ENCODE measurements around the gene MCM6. TPM values are rescaled to one million over a fixed set of nuclear protein-coding genes. Genes with fewer than 3 reads are reported as not detected.

MCM6 gene
- total RNA-seq, 1 experiment from 2014 or later, result 13.5 TPM

- TF ChIP-seq CTCF (IDR thresholded peaks at IDR 0.05; ENCODE audit: unreplicated experiment), result no peak
- Mint-ChIP-seq H3K4me3 (ENCODE audit: unreplicated experiment) (no peak overlapping the region), H3K9me3 (ENCODE audit: unreplicated experiment) (no peaks in the 10 kb centered on the region), H3K4me1 (ENCODE audit: insufficient read depth, unreplicated experiment) (no peaks in the 10 kb centered on the region), H3K36me3 (ENCODE audit: insufficient read depth, unreplicated experiment) (peaks cover 60% of the 10 kb centered on the region), H3K27me3 (ENCODE audit: insufficient read depth, unreplicated experiment) (no peaks in the 10 kb centered on the region), H3K27ac (ENCODE audit: low read depth, unreplicated experiment) (no peak overlapping the region)
- CTCF ChIA-PET, result no interaction called here
- no TSS peak for BruUV-seq (replicated peaks)
- DNase-seq (ENCODE audit: unreplicated experiment), result no peak
- POLR2A ChIA-PET, result no interaction called here
- intact Hi-C loops (cut with micrococcal nuclease), result no loop called here
Observed at GRCh38 chr2:135851858-135852257, 24.4 kb downstream of the MCM6 start.

GRCh38 chr2:135850892-135851668, 25.2 kb downstream of the MCM6 start:
- BruUV-seq (replicated peaks), result no TSS peak
- Mint-ChIP-seq H3K27me3 (ENCODE audit: insufficient read depth, unreplicated experiment) (no peaks in the 10 kb centered on the region), H3K9me3 (ENCODE audit: unreplicated experiment) (no peaks in the 10 kb centered on the region), H3K36me3 (ENCODE audit: insufficient read depth, unreplicated experiment) (peaks cover 60% of the 10 kb centered on the region), H3K4me3 (ENCODE audit: unreplicated experiment) (no peak overlapping the region), H3K4me1 (ENCODE audit: insufficient read depth, unreplicated experiment) (no peaks in the 10 kb centered on the region), H3K27ac (ENCODE audit: low read depth, unreplicated experiment) (no peak overlapping the region)
- POLR2A ChIA-PET, result no interaction called here
- no peak for TF ChIP-seq CTCF (IDR thresholded peaks at IDR 0.05; ENCODE audit: unreplicated experiment)
- intact Hi-C loops (cut with micrococcal nuclease), result no loop called here
- CTCF ChIA-PET, result interaction anchor here (0.6 kb wide), 1 partner anchor 72 kb away, joined by 3 read pairs; no protein-coding TSS in a partner anchor
- no peak for DNase-seq (ENCODE audit: unreplicated experiment)

- Mint-ChIP-seq H3K9me3 (ENCODE audit: unreplicated experiment) (no peaks in the 10 kb centered on the region), H3K4me1 (ENCODE audit: insufficient read depth, unreplicated experiment) (no peaks in the 10 kb centered on the region), H3K27ac (ENCODE audit: low read depth, unreplicated experiment) (no peak overlapping the region), H3K4me3 (ENCODE audit: unreplicated experiment) (no peak overlapping the region), H3K27me3 (ENCODE audit: insufficient read depth, unreplicated experiment) (no peaks in the 10 kb centered on the region), H3K36me3 (ENCODE audit: insufficient read depth, unreplicated experiment) (peaks cover 71% of the 10 kb centered on the region)
- ChIA-PET POLR2A (interaction anchor here (1.1 kb wide), 1 partner anchor 26 kb away, joined by 3 read pairs; no protein-coding TSS in a partner anchor), CTCF (interaction anchor here (0.8 to 1.0 kb wide), 2 partner anchors 8 to 845 kb away, joined by 3 read pairs; no protein-coding TSS in a partner anchor)
- no peak for DNase-seq (ENCODE audit: unreplicated experiment)
- no TSS peak for BruUV-seq (replicated peaks)
- intact Hi-C loops (cut with micrococcal nuclease), result no loop called here
- TF ChIP-seq CTCF (IDR thresholded peaks at IDR 0.05; ENCODE audit: unreplicated experiment), result no peak
Observed at GRCh38 chr2:135849087-135849486, 27.2 kb downstream of the MCM6 start.

- no peak for TF ChIP-seq CTCF (IDR thresholded peaks at IDR 0.05; ENCODE audit: unreplicated experiment)
- ChIA-PET POLR2A (no interaction called here), CTCF (interaction anchor here (0.6 to 1.2 kb wide), 3 partner anchors 13 to 842 kb away, joined by 3 to 4 read pairs (median 4); no protein-coding TSS in a partner anchor)
- intact Hi-C loops (cut with micrococcal nuclease), result no loop called here
- Mint-ChIP-seq H3K27me3 (ENCODE audit: insufficient read depth, unreplicated experiment) (no peaks in the 10 kb centered on the region), H3K4me1 (ENCODE audit: insufficient read depth, unreplicated experiment) (no peaks in the 10 kb centered on the region), H3K4me3 (ENCODE audit: unreplicated experiment) (no peak overlapping the region), H3K27ac (ENCODE audit: low read depth, unreplicated experiment) (no peak overlapping the region), H3K36me3 (ENCODE audit: insufficient read depth, unreplicated experiment) (peaks cover 61% of the 10 kb centered on the region), H3K9me3 (ENCODE audit: unreplicated experiment) (no peaks in the 10 kb centered on the region)
- no TSS peak for BruUV-seq (replicated peaks)
- no peak for DNase-seq (ENCODE audit: unreplicated experiment)
Observed at GRCh38 chr2:135845997-135846396, 30.2 kb downstream of the MCM6 start.

All from MCF 10A (cell line).